ENCODE data around the gene ROCK2.

DNA sequence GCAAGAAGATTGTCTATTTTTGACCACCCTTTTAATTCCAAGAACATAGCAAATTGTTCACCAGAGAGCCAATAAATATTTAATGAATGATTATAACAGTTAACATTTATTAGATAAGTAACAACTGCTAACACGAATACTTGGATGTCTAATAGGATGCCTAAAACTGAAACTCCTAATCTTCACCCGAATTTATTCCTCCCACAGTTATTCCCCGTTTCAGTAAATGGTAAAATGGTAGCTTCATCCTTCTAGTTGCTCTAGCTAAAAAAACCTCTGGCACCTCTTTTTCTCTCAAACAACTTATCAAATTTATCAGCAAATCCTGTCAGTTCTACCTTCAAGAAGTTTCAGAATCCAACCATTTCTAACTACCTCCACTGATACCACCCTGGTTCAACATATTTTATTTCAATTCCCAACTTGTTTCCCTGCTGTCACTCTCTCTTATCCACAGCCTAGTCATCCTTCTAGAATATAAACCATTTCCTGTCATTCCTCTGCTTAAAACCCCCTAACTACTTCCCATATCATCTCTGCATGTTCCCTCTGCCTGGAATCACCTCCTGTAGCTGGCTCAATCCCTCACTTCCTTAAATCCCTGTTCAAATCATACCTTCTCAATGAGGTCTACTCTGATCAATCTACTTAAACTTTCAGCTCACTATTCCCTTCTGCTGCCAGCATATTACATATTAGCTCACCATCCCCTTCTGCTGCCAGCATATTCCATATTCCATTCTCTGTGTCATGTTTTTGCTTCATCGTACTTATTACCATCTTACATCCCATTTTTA, 93.8 kb downstream of the ROCK2 start:
- no peak for TF ChIP-seq POLR2A (IDR thresholded peaks at IDR 0.05; ENCODE audit: extremely low read depth, insufficient read length)
- TF ChIP-seq, protein P1, sequence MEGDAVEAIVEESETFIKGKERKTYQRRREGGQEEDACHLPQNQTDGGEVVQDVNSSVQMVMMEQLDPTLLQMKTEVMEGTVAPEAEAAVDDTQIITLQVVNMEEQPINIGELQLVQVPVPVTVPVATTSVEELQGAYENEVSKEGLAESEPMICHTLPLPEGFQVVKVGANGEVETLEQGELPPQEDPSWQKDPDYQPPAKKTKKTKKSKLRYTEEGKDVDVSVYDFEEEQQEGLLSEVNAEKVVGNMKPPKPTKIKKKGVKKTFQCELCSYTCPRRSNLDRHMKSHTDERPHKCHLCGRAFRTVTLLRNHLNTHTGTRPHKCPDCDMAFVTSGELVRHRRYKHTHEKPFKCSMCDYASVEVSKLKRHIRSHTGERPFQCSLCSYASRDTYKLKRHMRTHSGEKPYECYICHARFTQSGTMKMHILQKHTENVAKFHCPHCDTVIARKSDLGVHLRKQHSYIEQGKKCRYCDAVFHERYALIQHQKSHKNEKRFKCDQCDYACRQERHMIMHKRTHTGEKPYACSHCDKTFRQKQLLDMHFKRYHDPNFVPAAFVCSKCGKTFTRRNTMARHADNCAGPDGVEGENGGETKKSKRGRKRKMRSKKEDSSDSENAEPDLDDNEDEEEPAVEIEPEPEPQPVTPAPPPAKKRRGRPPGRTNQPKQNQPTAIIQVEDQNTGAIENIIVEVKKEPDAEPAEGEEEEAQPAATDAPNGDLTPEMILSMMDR (IDR thresholded peaks at IDR 0.05; ENCODE audit: low read depth, low read length) = no peak
- no peak for TF ChIP-seq MAX (IDR thresholded peaks at IDR 0.05; ENCODE audit: low read depth, low read length)
- no peak for TF ChIP-seq MYC (IDR thresholded peaks at IDR 0.05; ENCODE audit: low read depth, low read length)
